Adrenal gland (tissue), 12 donors: ENCODE results near the gene PPP2R3C. TPM values are rescaled to one million over a fixed set of nuclear protein-coding genes. Genes with fewer than 3 reads are reported as not detected.
"Not testable (repeated sequence)": the region's sequence is repeated elsewhere in the genome, so short reads cannot be mapped to it uniquely, and the experiment has no call there.

Experiments
- DNase-seq, 7 donors: peaks; one replicate each; pipeline ENCODE4 v3.0.0-alpha.2; 2019 to 2020
- H3K27ac ChIP-seq, 5 donors: fragments of 200-600 bp; sonication (generic) in 4 of 5; 1 replicate in 3 of 5; 2 replicates in 2 of 5; pipeline versions ENCODE4 v1.5.1 to v1.8.0; 2016 to 2020; ENCODE audit warnings: mild to moderate bottlenecking in 1 of 5
- H3K27me3 ChIP-seq: fragments of 200-600 bp; 2 replicates; pipeline ENCODE4 v1.8.0; 2021
- H3K36me3 ChIP-seq, 2 donors: fragments of 200-600 bp; replicated peaks in 1 of 2; 1 replicate in 1 of 2; 2 replicates in 1 of 2; pipeline versions ENCODE4 v1.5.1 to v1.8.0; 2018 to 2022
- H3K4me1 ChIP-seq, 2 donors: fragments of 200-600 bp; replicated peaks in 1 of 2; 1 replicate in 1 of 2; 2 replicates in 1 of 2; pipeline versions ENCODE4 v1.5.1 to v1.8.0; 2018 to 2021
- H3K4me3 ChIP-seq, 4 donors: fragments of 200-600 bp; sonication (generic) in 3 of 4; one replicate each; pipeline ENCODE4 v1.5.1; 2016 to 2018
- H3K9me3 ChIP-seq, 3 donors: fragments of 200-600 bp; sonication (generic) in 1 of 3; replicated peaks in 1 of 3; 1 replicate in 2 of 3; 2 replicates in 1 of 3; pipeline versions ENCODE4 v1.5.1 to v1.8.0; 2016 to 2021
- POLR2A ChIP-seq, 2 donors: fragments of 450-650 bp; IDR thresholded peaks; one replicate each; pipeline ENCODE4 v1.6.1; 2017; ENCODE audit warnings: antibody characterized with exemption in 2 of 2, mild to moderate bottlenecking in 2 of 2, moderate library complexity in 1 of 2
- WGBS, 4 donors: extraction: QIAGEN DNeasy Blood & Tissue Kit in 2 of 4; methylation state at CpG; one replicate each; pipeline versions ENCODE4 v1.1.5 to v1.1.7; 2013 to 2017; 5-methylcytosine and 5-hydroxymethylcytosine counted together
- intact Hi-C, 2 donors: fragments of 100-400 bp; cut with DNase I; formaldehyde crosslinking; loops; one replicate each; pipeline versions ENCODE4 v1.14.1 to v1.15.0; 2022 to 2023
- polyA plus RNA-seq, 3 donors: library from polyadenylated mRNA; stranded (reverse); fragments of 200-250 nt in 2 of 3; fragments of 350-450 nt in 1 of 3; fragmentation: Illumina TruSeq in 1 of 3; extraction: RNeasy Lipid Tissue Mini Kit (QIAGEN cat#74804) in 1 of 3; gene quantifications; one replicate each; pipeline ENCODE4 v1.2.3, GENCODE V29; 2013 to 2014
- total RNA-seq, 9 donors: library from RNA; depleted of rRNA in 4 of 9; stranded (reverse); fragments of >200 nt in 4 of 9; fragments of 120-200 nt in 1 of 9; fragmentation: NEBNext Ultra II Directional in 1 of 9; extraction: Animal tissue kit (Norgen Biotek cat#: 25700) in 1 of 9; gene quantifications; one replicate each; pipeline versions ENCODE4 v1.1.0 to v1.2.4, GENCODE V29; 2013 to 2023
- TF ChIP-seq, protein P1 (sequence below), 6 experiments: fragments of 450-650 bp in 4 of 6; fragments of 200-600 bp in 2 of 6; sonication (generic) in 1 of 6; IDR thresholded peaks; 1 replicate in 5 of 6; 2 replicates in 1 of 6; pipeline versions ENCODE4 v1.5.1 to v1.8.0; 2016 to 2021; ENCODE audit warnings: antibody characterized with exemption in 6 of 6, mild to moderate bottlenecking in 2 of 6, moderate library complexity in 1 of 6
- donor health status: healthy with polysubstance abuse.
- donor health status: Bipolar disorder and iron deficiency.
- donor health status: DM: yes; HTN: yes; CAD: no.
- donor health status: DM: no; HTN: no; CAD: no.
- donor health status: DM: no; HTN: no; CAD: no.
- donor health status: DM: yes; HTN: yes; CAD: no.

The PPP2R3C gene
- total and polyA plus RNA-seq, 12 donors = 14.4 to 70.5 (median 31.5) TPM

DNA sequence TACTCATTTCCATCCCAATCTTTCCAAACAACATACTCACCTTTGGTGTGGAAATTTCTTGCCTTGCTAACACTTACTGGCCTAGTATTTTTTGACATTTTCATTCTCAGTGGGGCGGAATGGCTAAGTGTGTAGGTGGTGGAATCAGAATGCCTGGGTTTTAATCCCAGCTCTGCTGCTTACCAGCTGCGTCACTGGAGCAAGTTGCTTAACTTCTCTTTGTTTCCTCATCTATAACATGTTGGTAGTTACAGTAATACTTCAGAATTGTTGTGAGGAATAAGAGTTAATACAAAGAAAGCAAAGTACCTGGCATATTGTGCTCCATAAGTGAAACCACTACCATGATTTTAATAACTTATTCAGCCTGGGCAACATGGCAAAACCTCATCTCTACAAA lies 78.7 kb downstream of the PPP2R3C start:
- no peaks in the 10 kb centered on the region for H3K27me3 ChIP-seq
- peaks cover 14 to 17% of the 10 kb centered on the region in 2 donors for H3K4me1 ChIP-seq
- no peaks in the 10 kb centered on the region for H3K36me3 ChIP-seq
- no peak for DNase-seq
- 94 to 98% (median 95%) methylated on average over 2 of the region's 2 CpGs for WGBS, 4 donors
- TF ChIP-seq POLR2A (IDR thresholded peaks at IDR 0.05) = no peak
- TF ChIP-seq, protein P1, sequence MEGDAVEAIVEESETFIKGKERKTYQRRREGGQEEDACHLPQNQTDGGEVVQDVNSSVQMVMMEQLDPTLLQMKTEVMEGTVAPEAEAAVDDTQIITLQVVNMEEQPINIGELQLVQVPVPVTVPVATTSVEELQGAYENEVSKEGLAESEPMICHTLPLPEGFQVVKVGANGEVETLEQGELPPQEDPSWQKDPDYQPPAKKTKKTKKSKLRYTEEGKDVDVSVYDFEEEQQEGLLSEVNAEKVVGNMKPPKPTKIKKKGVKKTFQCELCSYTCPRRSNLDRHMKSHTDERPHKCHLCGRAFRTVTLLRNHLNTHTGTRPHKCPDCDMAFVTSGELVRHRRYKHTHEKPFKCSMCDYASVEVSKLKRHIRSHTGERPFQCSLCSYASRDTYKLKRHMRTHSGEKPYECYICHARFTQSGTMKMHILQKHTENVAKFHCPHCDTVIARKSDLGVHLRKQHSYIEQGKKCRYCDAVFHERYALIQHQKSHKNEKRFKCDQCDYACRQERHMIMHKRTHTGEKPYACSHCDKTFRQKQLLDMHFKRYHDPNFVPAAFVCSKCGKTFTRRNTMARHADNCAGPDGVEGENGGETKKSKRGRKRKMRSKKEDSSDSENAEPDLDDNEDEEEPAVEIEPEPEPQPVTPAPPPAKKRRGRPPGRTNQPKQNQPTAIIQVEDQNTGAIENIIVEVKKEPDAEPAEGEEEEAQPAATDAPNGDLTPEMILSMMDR (IDR thresholded peaks at IDR 0.05) = no peak
- intact Hi-C loops = no loop called here
- no peak overlapping the region for H3K4me3 ChIP-seq
- H3K9me3 ChIP-seq = no peaks in the 10 kb centered on the region
- no peak overlapping the region for H3K27ac ChIP-seq

DNA sequence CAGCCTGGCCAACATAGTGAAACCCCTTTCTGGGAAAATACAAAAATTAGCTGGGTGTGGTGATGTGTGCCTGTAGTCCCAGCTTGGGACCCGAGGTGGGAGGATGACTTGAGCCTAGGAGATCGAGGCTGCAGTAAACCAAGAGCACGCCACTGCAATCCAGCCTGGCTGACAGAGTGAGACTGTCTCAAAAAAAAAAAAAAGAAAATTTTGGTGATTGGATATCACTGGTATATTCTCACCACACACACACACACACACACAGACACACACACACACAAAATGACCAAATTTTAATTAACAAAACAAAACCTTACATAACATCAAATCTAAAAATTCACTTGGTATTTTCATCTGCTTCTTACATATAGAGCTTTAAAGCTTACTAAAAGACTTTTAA lies 79.2 kb downstream of the PPP2R3C start:
- no peak overlapping the region for H3K4me3 ChIP-seq
- no peaks in the 10 kb centered on the region for H3K36me3 ChIP-seq
- H3K9me3 ChIP-seq = no peaks in the 10 kb centered on the region
- H3K27ac ChIP-seq = no peak overlapping the region
- TF ChIP-seq, protein P1 (IDR thresholded peaks at IDR 0.05) = no peak
- no peak for TF ChIP-seq POLR2A (IDR thresholded peaks at IDR 0.05)
- H3K4me1 ChIP-seq = peaks cover 10 to 13% of the 10 kb centered on the region in 2 donors
- DNase-seq = no peak
- no peaks in the 10 kb centered on the region for H3K27me3 ChIP-seq
- WGBS, 4 donors = 84 to 100% (median 90%) methylated on average over 2 to 3 of the region's 3 CpGs
- intact Hi-C loops = no loop called here

- DNase-seq, intact Hi-C loops, H3K4me3 ChIP-seq, H3K27me3 ChIP-seq, H3K4me1 ChIP-seq, H3K36me3 ChIP-seq, H3K27ac ChIP-seq: not testable (repeated sequence)
- WGBS, 4 donors = 91 to 100% (median 93%) methylated on average over 1 to 11 of the region's 17 CpGs
- peaks cover 0 to 11% (median 0%) of the 10 kb centered on the region in 3 donors for H3K9me3 ChIP-seq
Observed at GRCh38 chr14:35038312-35038711, 83.5 kb downstream of the PPP2R3C start.

Other genes with a start within 250 kb of the PPP2R3C start
- gene BAZ1A, start 246.6 kb downstream of the PPP2R3C start, total RNA-seq = 10 to 100 TPM in 8 of 9 donors, 1 to 10 TPM in 1; 8.5 to 33.0 (median 14.3) TPM
- 10 to 100 TPM; 13.5 to 16.4 (median 15.8) TPM for gene BAZ1A, start 246.6 kb downstream of the PPP2R3C start, polyA plus RNA-seq
- gene SRP54, start 139.0 kb downstream of the PPP2R3C start, total RNA-seq = 10 to 100 TPM; 40.3 to 83.8 (median 56.8) TPM
- gene SRP54, start 139.0 kb downstream of the PPP2R3C start, polyA plus RNA-seq = 100 to 1,000 TPM in 1 of 3 donors, 10 to 100 TPM in 2; 17.7 to 143 (median 20.9) TPM
- gene FAM177A1, start 75.7 kb downstream of the PPP2R3C start, total RNA-seq = 10 to 100 TPM; 12.6 to 83.1 (median 42.5) TPM
- 10 to 100 TPM; 29.9 to 85.9 (median 56.8) TPM for gene FAM177A1, start 75.7 kb downstream of the PPP2R3C start, polyA plus RNA-seq
- gene PRORP, start 562 bp upstream of the PPP2R3C start, total RNA-seq = 10 to 100 TPM; 20.0 to 48.6 (median 33.0) TPM
- 10 to 100 TPM in 2 of 3 donors, 1 to 10 TPM in 1; 3.9 to 52.2 (median 11.9) TPM for gene PRORP, start 562 bp upstream of the PPP2R3C start, polyA plus RNA-seq
- 100 to 1,000 TPM; 114 to 366 (median 194) TPM for gene PSMA6, start 170.4 kb upstream of the PPP2R3C start, total RNA-seq
- gene PSMA6, start 170.4 kb upstream of the PPP2R3C start, polyA plus RNA-seq = 100 to 1,000 TPM; 119 to 393 (median 120) TPM